Mesenteric fat pad (tissue), 1 donor: Measurements from ENCODE around the gene FARS2. TPM values are rescaled to one million over a fixed set of nuclear protein-coding genes. Genes with fewer than 3 reads are reported as not detected.

Experiments
- DNase-seq: peaks from one replicate; pipeline ENCODE4 v3.0.0-alpha.2; 2020; ENCODE audit warnings: low spot score
- total RNA-seq: library from RNA; stranded (reverse); fragmentation: NEBNext Ultra II Directional; extraction: Animal tissue kit (Norgen Biotek cat#: 25700); gene quantifications from one replicate; pipeline ENCODE4 v1.2.1, GENCODE V29; 2021
- donor health status: DM: yes; HTN: yes; CAD: no.

Gene FARS2
- total RNA-seq, 1 donor from 2014 or later, result 13.3 TPM

GRCh38 chr6:5316951-5317350, 55.6 kb downstream of the FARS2 start:
- DNase-seq, result no peak

GRCh38 chr6:5318617-5319272, 57.4 kb downstream of the FARS2 start:
- no peak for DNase-seq

GRCh38 chr6:5323979-5324378, 62.7 kb downstream of the FARS2 start:
- DNase-seq, result no peak

- DNase-seq, result no peak
These were observed 63.9 kb downstream of the FARS2 start for GRCh38 chr6:5325173-5325572.

GRCh38 chr6:5326022-5326641, 64.8 kb downstream of the FARS2 start:
- no peak for DNase-seq

GRCh38 chr6:5328800-5329199, 67.5 kb downstream of the FARS2 start:
- DNase-seq, result no peak

GRCh38 chr6:5331845-5332442, 70.6 kb downstream of the FARS2 start:
- no peak for DNase-seq

- no peak for DNase-seq
These were observed 72.3 kb downstream of the FARS2 start for GRCh38 chr6:5333658-5334057.

- no peak for DNase-seq
These were observed 73.0 kb downstream of the FARS2 start for GRCh38 chr6:5334341-5334740.

- no peak for DNase-seq
These were observed 73.7 kb downstream of the FARS2 start for GRCh38 chr6:5335020-5335419.

GRCh38 chr6:5337573-5337972, 76.3 kb downstream of the FARS2 start:
- no peak for DNase-seq

GRCh38 chr6:5338177-5338960, 77.1 kb downstream of the FARS2 start:
- DNase-seq, result no peak

- no peak for DNase-seq
These were observed 78.5 kb downstream of the FARS2 start for GRCh38 chr6:5339786-5340185.

- DNase-seq, result no peak
These were observed 80.5 kb downstream of the FARS2 start for GRCh38 chr6:5341845-5342244.

GRCh38 chr6:5343998-5344397, 82.7 kb downstream of the FARS2 start:
- no peak for DNase-seq

- no peak for DNase-seq
These were observed 84.0 kb downstream of the FARS2 start for GRCh38 chr6:5345324-5345723.

GRCh38 chr6:5351552-5352210, 90.4 kb downstream of the FARS2 start:
- no peak for DNase-seq

- DNase-seq, result no peak
These were observed 92.7 kb downstream of the FARS2 start for GRCh38 chr6:5353971-5354370.

- DNase-seq, result no peak
These were observed 96.2 kb downstream of the FARS2 start for GRCh38 chr6:5357486-5357885.

GRCh38 chr6:5359417-5359816, 98.1 kb downstream of the FARS2 start:
- no peak for DNase-seq

- DNase-seq, result no peak
These were observed 100.1 kb downstream of the FARS2 start for GRCh38 chr6:5361396-5361795.
